Endothelial cell of umbilical vein (primary cell): ENCODE results near the gene SERPINA12. TPM values are rescaled to one million over a fixed set of nuclear protein-coding genes. Genes with fewer than 3 reads are reported as not detected.

Experiments
- BruUV-seq: library from RNA; stranded (reverse); fragments of 400-500 nt; replicated peaks from 2 replicates; lab custom pipeline; 2021; lab: Mats Ljungman, UMichigan
- CTCF ChIA-PET: fragments of 300-600, 350-600 bp; sonication (Branson Sonifier 250); formaldehyde crosslinking; loops from one replicate; lab custom pipeline; 2021; ENCODE audit warnings: antibody characterized with exemption, inconsistent platforms; lab: Charles Lee
- POLR2A ChIA-PET: fragments of 300-600, 350-600 bp; sonication (Branson Sonifier 250); formaldehyde crosslinking; loops from one replicate; lab custom pipeline; 2021; ENCODE audit warnings: antibody characterized with exemption, inconsistent platforms; lab: Charles Lee
- DNase-seq: peaks from one replicate; pipeline ENCODE4 v3.0.0-alpha.2; 2011; ENCODE audit warnings: low read depth, low spot score
- FAIRE-seq: peaks from 2 replicates; lab custom pipeline; 2011; peaks lifted over from hg19 to GRCh38; lab: Jason Lieb, UNC
- H2AFZ ChIP-seq: 2 replicates; pipeline ENCODE4 v1.6.0; 2012; ENCODE audit warnings: low read depth, low read length, control low read depth, inconsistent platforms
- H3K27ac ChIP-seq: 2 replicates; pipeline ENCODE4 v1.5.1; 2011; ENCODE audit warnings: low read depth, mild to moderate bottlenecking, control low read depth, low read length, moderate library complexity; ENCODE audit not compliant: insufficient read depth
- H3K27me3 ChIP-seq, 2 experiments: 2 replicates each; pipeline versions ENCODE4 v1.6.0 to v1.6.1; 2011; ENCODE audit warnings: low read length in 2 of 2, mixed read lengths in 1 of 2; ENCODE audit not compliant: control insufficient read depth in 2 of 2, insufficient read depth in 2 of 2
- H3K36me3 ChIP-seq, 2 experiments: 2 replicates in 1 of 2; 3 replicates in 1 of 2; pipeline ENCODE4 v1.5.1; 2011; ENCODE audit warnings: low read length in 2 of 2, mild to moderate bottlenecking in 1 of 2, moderate library complexity in 1 of 2; ENCODE audit not compliant: control insufficient read depth in 2 of 2, insufficient read depth in 2 of 2; ENCODE audit errors: extremely low read depth in 1 of 2
- H3K4me1 ChIP-seq: 3 replicates; pipeline ENCODE4 v1.5.1; 2011; ENCODE audit warnings: mild to moderate bottlenecking, low read length; ENCODE audit not compliant: control insufficient read depth, insufficient read depth; ENCODE audit errors: extremely low read depth
- H3K4me2 ChIP-seq: 2 replicates; pipeline ENCODE4 v1.6.1; 2011; ENCODE audit warnings: low read length, control low read depth, mixed read lengths; ENCODE audit not compliant: insufficient read depth
- H3K4me3 ChIP-seq, 3 experiments: fragments of 200-600 bp in 1 of 3; sonication (generic), shearing (Covaris generic) in 1 of 3; replicated peaks in 1 of 3; 2 replicates each; pipeline ENCODE4 v1.5.1; 2011 to 2016; ENCODE audit warnings: control low read depth in 3 of 3, low read length in 3 of 3, mild to moderate bottlenecking in 2 of 3, inconsistent platforms in 1 of 3, low read depth in 1 of 3, moderate library complexity in 1 of 3; ENCODE audit not compliant: insufficient read depth in 1 of 3
- H3K79me2 ChIP-seq: 2 replicates; pipeline ENCODE4 v1.6.0; 2012; ENCODE audit warnings: low read length, inconsistent platforms; ENCODE audit not compliant: control insufficient read depth, insufficient read depth
- H3K9ac ChIP-seq: replicated peaks from 2 replicates; pipeline ENCODE3; 2011; ENCODE audit warnings: low read length, control low read depth; ENCODE audit not compliant: insufficient read depth; ENCODE audit errors: extremely low read depth
- H3K9me1 ChIP-seq: replicated peaks from 3 replicates; pipeline ENCODE4 v1.6.0; 2011; ENCODE audit warnings: mild to moderate bottlenecking, low read length; ENCODE audit not compliant: control insufficient read depth, insufficient read depth; ENCODE audit errors: extremely low read depth
- H3K9me3 ChIP-seq: replicated peaks from 2 replicates; pipeline ENCODE4 v1.5.1; 2012; ENCODE audit warnings: low read length, inconsistent platforms; ENCODE audit not compliant: control insufficient read depth, insufficient read depth
- H4K20me1 ChIP-seq: replicated peaks from 2 replicates; pipeline ENCODE3; 2011; ENCODE audit warnings: mild to moderate bottlenecking, low read length; ENCODE audit not compliant: control insufficient read depth, insufficient read depth; ENCODE audit errors: extremely low read depth
- CTCF ChIP-seq, 2 donors: IDR thresholded peaks; 1 replicate in 1 of 2; 2 replicates in 1 of 2; pipeline ENCODE4 v1.5.1; 2011; ENCODE audit warnings: low read length in 2 of 2, mild to moderate bottlenecking in 2 of 2, moderate library complexity in 2 of 2, control low read depth in 1 of 2, inconsistent platforms in 1 of 2, low read depth in 1 of 2; ENCODE audit not compliant: insufficient read depth in 1 of 2; ENCODE audit errors: extremely low read depth in 1 of 2
- JUN ChIP-seq: IDR thresholded peaks from 2 replicates; pipeline ENCODE4 v1.6.1; 2011; ENCODE audit warnings: borderline replicate concordance, low read depth; ENCODE audit not compliant: insufficient read length, insufficient read depth
- MYC ChIP-seq: IDR thresholded peaks from one replicate; pipeline ENCODE4 v1.6.1; 2011; ENCODE audit warnings: mild to moderate bottlenecking, low read depth, low read length
- POLR2A ChIP-seq: IDR thresholded peaks from 2 replicates; pipeline ENCODE4 v1.6.1; 2012; ENCODE audit warnings: low read depth, mild to moderate bottlenecking, control low read depth, low read length
- POLR2AphosphoS5 ChIP-seq: IDR thresholded peaks from 2 replicates; pipeline ENCODE4 v1.6.1; 2012; ENCODE audit warnings: low read depth, mild to moderate bottlenecking, control low read depth, low read length, moderate library complexity; ENCODE audit not compliant: insufficient read depth
- dilution Hi-C: fragments of 300-500 bp; cut with MboI; formaldehyde crosslinking; loops from one replicate; pipeline ENCODE4 v1.15.0; 2019; ENCODE audit warnings: low sequenced_read_pairs; ENCODE audit not compliant: extremely low pct_ligation_motif_present
- intact Hi-C: fragments of 100-400 bp; cut with micrococcal nuclease; formaldehyde crosslinking; loops from one replicate; pipeline ENCODE4 v1.10.0; 2022
- polyA plus RNA-seq, 4 experiments: library from polyadenylated mRNA; depleted of rRNA in 3 of 4; stranded (reverse) in 3 of 4; unstranded in 1 of 4; fragments of >200 nt; gene quantifications; 2 replicates each; pipeline versions ENCODE4 v1.2.1 to v1.2.3, GENCODE V29; 2011 to 2012; ENCODE audit warnings: missing spikeins in 1 of 4
- total RNA-seq: library from RNA; stranded (reverse); gene quantifications from 2 replicates; pipeline ENCODE4 v1.2.3, GENCODE V29; 2021

Gene SERPINA12
- total and polyA plus RNA-seq, 2 donors (not counting 3 experiments of a cell fraction or from before 2014, with no cell fraction given) = not detected

- Histone ChIP-seq H3K9ac (no peak overlapping the region), H3K9me1 (no peaks in the 10 kb centered on the region), H3K4me3 (no peak overlapping the region), H3K4me2 (no peak overlapping the region), H4K20me1 (no peaks in the 10 kb centered on the region), H3K27me3 (no peaks in the 10 kb centered on the region), H2AFZ (no peak overlapping the region), H3K4me1 (no peaks in the 10 kb centered on the region), H3K79me2 (no peaks in the 10 kb centered on the region), H3K9me3 (no peaks in the 10 kb centered on the region), H3K27ac (no peak overlapping the region), H3K36me3 (no peaks in the 10 kb centered on the region)
- no peak for DNase-seq
- BruUV-seq = no TSS peak
- POLR2A ChIA-PET = no interaction called here
- TF ChIP-seq POLR2A (no peak), POLR2AphosphoS5 (no peak), CTCF (IDR thresholded peaks at IDR 0.05; ENCODE audit: extremely low read depth in 1 of 2, insufficient read depth in 1 of 2, low read depth in 1 of 2, low read length in 2 of 2) (no peak)
- intact Hi-C loops = no loop called here
- no peak for FAIRE-seq
- CTCF ChIA-PET = no interaction called here
- dilution Hi-C loops = no loop called here
Observed at GRCh38 chr14:94489336-94489735, 19.9 kb downstream of the SERPINA12 start.

GRCh38 chr14:94486883-94487282 is 22.4 kb downstream of the SERPINA12 start:
- Histone ChIP-seq H3K27ac (no peak overlapping the region), H3K79me2 (no peaks in the 10 kb centered on the region), H3K36me3 (no peaks in the 10 kb centered on the region), H4K20me1 (no peaks in the 10 kb centered on the region), H3K27me3 (no peaks in the 10 kb centered on the region), H3K9me1 (no peaks in the 10 kb centered on the region), H3K9me3 (no peaks in the 10 kb centered on the region), H2AFZ (no peak overlapping the region), H3K4me1 (no peaks in the 10 kb centered on the region), H3K4me3 (no peak overlapping the region), H3K4me2 (no peak overlapping the region), H3K9ac (no peak overlapping the region)
- CTCF ChIA-PET = interaction anchor here (1.0 to 3.1 kb wide), 14 partner anchors 8 to 451 kb away, joined by 3 to 35 read pairs (median 4); no protein-coding TSS in a partner anchor
- dilution Hi-C loops (no loop called here), intact Hi-C loops (loop anchor here (1.0 to 2.0 kb wide), 5 partner anchors 52 to 354 kb away; no protein-coding TSS in a partner anchor)
- no peak for FAIRE-seq
- no peak for DNase-seq
- TF ChIP-seq MYC = no peak
- no peak for TF ChIP-seq JUN
- TF ChIP-seq POLR2AphosphoS5 = no peak
- POLR2A ChIA-PET = no interaction called here
- BruUV-seq = no TSS peak
